ENCODE data around the gene KIAA1755. TPM values are rescaled to one million over a fixed set of nuclear protein-coding genes. Genes with fewer than 3 reads are reported as not detected.

Gene KIAA1755
- total and polyA plus RNA-seq, 3 experiments from 2014 or later: not detected

DNA sequence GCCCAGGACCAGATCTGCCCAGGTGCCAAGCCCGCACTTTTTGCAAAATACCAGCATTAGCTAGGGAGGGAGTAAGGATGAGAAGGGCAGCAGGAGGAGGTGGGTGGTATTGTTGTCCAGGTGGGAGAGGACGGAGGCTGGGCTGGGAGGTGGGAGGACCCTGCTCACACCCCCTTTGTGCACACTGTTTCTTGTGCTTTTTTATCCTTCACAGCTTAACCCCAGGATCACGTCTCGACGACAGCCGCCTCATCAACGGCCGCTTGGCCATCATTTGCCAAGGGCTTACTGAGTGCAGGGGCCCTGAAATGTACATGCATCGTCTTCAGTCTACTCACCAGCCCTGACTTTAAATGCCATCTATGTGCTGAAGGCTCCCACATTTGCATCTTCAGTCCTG is 83.3 kb downstream of the KIAA1755 start:
- Histone ChIP-seq H3K9me3 (ENCODE audit: low read length) (no peaks in the 10 kb centered on the region), H3K4me3 (ENCODE audit: low read length) (no peak overlapping the region), H3K36me3 (ENCODE audit: insufficient read depth, low read length) (no peaks in the 10 kb centered on the region), H3K4me1 (ENCODE audit: insufficient read depth, low read length) (no peaks in the 10 kb centered on the region), H3K27me3 (ENCODE audit: insufficient read depth, low read length, poor library complexity, severe bottlenecking) (no peaks in the 10 kb centered on the region), H3K27ac (ENCODE audit: low read depth, low read length) (no peak overlapping the region)
- Mint-ChIP-seq H3K36me3 (no peaks in the 10 kb centered on the region), H3K4me1 (no peaks in the 10 kb centered on the region), H3K9me3 (peaks cover 0 to 2% (median 0%) of the 10 kb centered on the region in 5 donors), H3K27me3 (peaks cover 9 to 22% of the 10 kb centered on the region in 2 donors), H3K27ac (no peak overlapping the region), H3K4me3 (no peak overlapping the region)
- no peak for DNase-seq
- ChIA-PET POLR2A (no interaction called here), CTCF (no interaction called here)

GRCh38 chr20:38175304-38176180 is 85.0 kb downstream of the KIAA1755 start:
- CTCF ChIA-PET: no interaction called here

GRCh38 chr20:38173237-38174156 is 87.0 kb downstream of the KIAA1755 start:
- H3K4me3 Mint-ChIP-seq: no peak overlapping the region
- no peaks in the 10 kb centered on the region for H3K9me3 ChIP-seq (ENCODE audit: low read length)
- no peak for DNase-seq
- H3K4me3 ChIP-seq (ENCODE audit: low read length): no peak overlapping the region
- H3K9me3 Mint-ChIP-seq: peaks cover 0 to 2% (median 0%) of the 10 kb centered on the region in 5 donors
- H3K4me1 Mint-ChIP-seq: peaks cover 0 to 6% (median 0%) of the 10 kb centered on the region in 3 donors
- H3K27me3 ChIP-seq (ENCODE audit: insufficient read depth, low read length, poor library complexity, severe bottlenecking): no peaks in the 10 kb centered on the region
- POLR2A ChIA-PET: no interaction called here
- no peaks in the 10 kb centered on the region for H3K4me1 ChIP-seq (ENCODE audit: insufficient read depth, low read length)
- no peak overlapping the region for H3K27ac ChIP-seq (ENCODE audit: low read depth, low read length)
- CTCF ChIA-PET: no interaction called here
- H3K27me3 Mint-ChIP-seq: peaks cover 8 to 10% of the 10 kb centered on the region in 2 donors
- H3K27ac Mint-ChIP-seq: no peak overlapping the region
- H3K36me3 Mint-ChIP-seq: no peaks in the 10 kb centered on the region
- H3K36me3 ChIP-seq (ENCODE audit: insufficient read depth, low read length): no peaks in the 10 kb centered on the region

More at GRCh38 chr20:38175304-38176180, 85.0 kb downstream of the KIAA1755 start:
- H3K4me3 ChIP-seq (ENCODE audit: low read length): no peak overlapping the region
- POLR2A ChIA-PET: no interaction called here
- H3K4me3 Mint-ChIP-seq: no peak overlapping the region
- H3K4me1 Mint-ChIP-seq: no peaks in the 10 kb centered on the region
- peaks cover 13 to 22% of the 10 kb centered on the region in 2 donors for H3K27me3 Mint-ChIP-seq
- H3K27ac Mint-ChIP-seq: no peak overlapping the region
- H3K9me3 Mint-ChIP-seq: peaks cover 0 to 2% (median 0%) of the 10 kb centered on the region in 5 donors
- no peaks in the 10 kb centered on the region for H3K9me3 ChIP-seq (ENCODE audit: low read length)
- H3K27ac ChIP-seq (ENCODE audit: low read depth, low read length): no peak overlapping the region
- H3K4me1 ChIP-seq (ENCODE audit: insufficient read depth, low read length): no peaks in the 10 kb centered on the region
- H3K27me3 ChIP-seq (ENCODE audit: insufficient read depth, low read length, poor library complexity, severe bottlenecking): no peaks in the 10 kb centered on the region
- DNase-seq: no peak
- no peaks in the 10 kb centered on the region for H3K36me3 Mint-ChIP-seq
- H3K36me3 ChIP-seq (ENCODE audit: insufficient read depth, low read length): no peaks in the 10 kb centered on the region

- Histone ChIP-seq H3K9me3 (ENCODE audit: low read length) (no peaks in the 10 kb centered on the region), H3K4me3 (ENCODE audit: low read length) (no peak overlapping the region)
Observed at GRCh38 chr20:38172408-38172807, 88.1 kb downstream of the KIAA1755 start.

GRCh38 chr20:38171675-38172043 is 88.9 kb downstream of the KIAA1755 start:
- peaks cover 0 to 4% of the 10 kb centered on the region in 2 donors for H3K27me3 Mint-ChIP-seq
- H3K27me3 ChIP-seq (ENCODE audit: insufficient read depth, low read length, poor library complexity, severe bottlenecking): no peaks in the 10 kb centered on the region
- ChIA-PET CTCF (no interaction called here), POLR2A (no interaction called here)
- peaks cover 0 to 7% (median 0%) of the 10 kb centered on the region in 3 donors for H3K4me1 Mint-ChIP-seq
- DNase-seq: no peak
- no peaks in the 10 kb centered on the region for H3K9me3 Mint-ChIP-seq
- H3K4me1 ChIP-seq (ENCODE audit: insufficient read depth, low read length): no peaks in the 10 kb centered on the region
- no peaks in the 10 kb centered on the region for H3K9me3 ChIP-seq (ENCODE audit: low read length)
- no peak overlapping the region for H3K4me3 ChIP-seq (ENCODE audit: low read length)
- H3K36me3 ChIP-seq (ENCODE audit: insufficient read depth, low read length): no peaks in the 10 kb centered on the region
- H3K4me3 Mint-ChIP-seq: no peak overlapping the region
- no peaks in the 10 kb centered on the region for H3K36me3 Mint-ChIP-seq
- H3K27ac Mint-ChIP-seq: no peak overlapping the region
- no peak overlapping the region for H3K27ac ChIP-seq (ENCODE audit: low read depth, low read length)

More at GRCh38 chr20:38172408-38172807, 88.1 kb downstream of the KIAA1755 start:
- CTCF ChIA-PET: no interaction called here
- Mint-ChIP-seq H3K9me3 (no peaks in the 10 kb centered on the region), H3K27ac (peak overlapping the region in 1 of 8 donors; percentile 41), H3K4me3 (no peak overlapping the region), H3K36me3 (no peaks in the 10 kb centered on the region), H3K4me1 (peaks cover 0 to 7% (median 0%) of the 10 kb centered on the region in 3 donors), H3K27me3 (peaks cover under 1 to 4% of the 10 kb centered on the region in 2 donors)
- Histone ChIP-seq H3K4me1 (ENCODE audit: insufficient read depth, low read length) (no peaks in the 10 kb centered on the region), H3K27ac (ENCODE audit: low read depth, low read length) (no peak overlapping the region), H3K36me3 (ENCODE audit: insufficient read depth, low read length) (no peaks in the 10 kb centered on the region), H3K27me3 (ENCODE audit: insufficient read depth, low read length, poor library complexity, severe bottlenecking) (no peaks in the 10 kb centered on the region)
- DNase-seq: no peak
- POLR2A ChIA-PET: no interaction called here

- Histone ChIP-seq H3K27me3 (ENCODE audit: insufficient read depth, low read length, poor library complexity, severe bottlenecking) (no peaks in the 10 kb centered on the region), H3K27ac (ENCODE audit: low read depth, low read length) (no peak overlapping the region), H3K36me3 (ENCODE audit: insufficient read depth, low read length) (no peaks in the 10 kb centered on the region), H3K4me3 (ENCODE audit: low read length) (no peak overlapping the region), H3K4me1 (ENCODE audit: insufficient read depth, low read length) (no peaks in the 10 kb centered on the region), H3K9me3 (ENCODE audit: low read length) (no peaks in the 10 kb centered on the region)
- Mint-ChIP-seq H3K4me3 (no peak overlapping the region), H3K36me3 (no peaks in the 10 kb centered on the region), H3K27me3 (peaks cover 4 to 5% of the 10 kb centered on the region in 2 donors), H3K9me3 (no peaks in the 10 kb centered on the region), H3K27ac (peak overlapping the region in 1 of 8 donors; percentile 3), H3K4me1 (peaks cover 0 to 7% (median 0%) of the 10 kb centered on the region in 3 donors)
- no peak for DNase-seq
- CTCF ChIA-PET: no interaction called here
- POLR2A ChIA-PET: no interaction called here
Observed at GRCh38 chr20:38170826-38171674, 89.5 kb downstream of the KIAA1755 start.

DNA sequence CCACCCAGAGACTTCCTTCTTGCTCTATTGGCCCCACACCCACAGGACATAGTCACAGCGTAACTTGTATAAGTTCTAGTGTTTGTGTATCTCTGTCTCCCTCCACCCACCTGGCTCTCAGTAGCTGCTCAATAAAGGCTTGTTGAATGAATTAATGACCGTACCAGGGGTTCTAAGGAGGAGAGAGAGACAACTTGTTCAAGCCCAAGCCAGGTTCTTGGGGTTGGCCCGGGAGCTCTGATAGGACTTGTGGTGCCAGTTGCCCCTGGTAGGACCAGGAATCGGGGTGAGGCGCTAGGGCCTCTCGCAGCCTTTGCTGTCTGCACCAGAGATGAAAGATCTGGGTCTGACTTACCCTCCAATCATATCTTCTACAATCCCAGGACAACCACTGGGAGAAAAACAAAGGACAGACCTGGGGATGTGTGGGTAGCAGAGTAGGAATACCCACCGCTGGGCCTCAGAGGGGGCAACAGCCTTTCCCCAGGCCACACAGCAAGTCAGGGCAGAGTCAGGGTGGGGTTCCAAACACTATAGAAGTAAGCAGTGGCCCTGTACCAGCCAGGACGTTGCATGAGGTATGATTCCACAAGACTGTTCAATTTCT is 90.2 kb downstream of the KIAA1755 start:
- H3K4me1 Mint-ChIP-seq: peaks cover 1 to 11% (median 5%) of the 10 kb centered on the region in 3 donors
- no peak overlapping the region for H3K4me3 Mint-ChIP-seq
- H3K9me3 Mint-ChIP-seq: no peaks in the 10 kb centered on the region
- H3K36me3 Mint-ChIP-seq: peaks cover 0 to 1% (median 0%) of the 10 kb centered on the region in 3 donors
- no peak overlapping the region for H3K4me3 ChIP-seq (ENCODE audit: low read length)
- CTCF ChIA-PET: no interaction called here
- no peaks in the 10 kb centered on the region for H3K4me1 ChIP-seq (ENCODE audit: insufficient read depth, low read length)
- H3K27ac Mint-ChIP-seq: peak overlapping the region in 1 of 8 donors; percentile 3
- POLR2A ChIA-PET: no interaction called here
- H3K27me3 Mint-ChIP-seq: peaks cover 6 to 12% of the 10 kb centered on the region in 2 donors
- no peaks in the 10 kb centered on the region for H3K9me3 ChIP-seq (ENCODE audit: low read length)
- DNase-seq: no peak
- H3K27me3 ChIP-seq (ENCODE audit: insufficient read depth, low read length, poor library complexity, severe bottlenecking): no peaks in the 10 kb centered on the region
- H3K36me3 ChIP-seq (ENCODE audit: insufficient read depth, low read length): no peaks in the 10 kb centered on the region
- no peak overlapping the region for H3K27ac ChIP-seq (ENCODE audit: low read depth, low read length)

Data from CD8-positive, alpha-beta memory T cell (primary cell).